HG02981 (cell line): ENCODE results near the gene XKR7.
"Not testable (repeated sequence)": the region's sequence is repeated elsewhere in the genome, so short reads cannot be mapped to it uniquely, and the experiment has no call there.

Experiments
- ATAC-seq: cut with Tn5 transposase; IDR thresholded peaks from one replicate; pipeline ENCODE4 v1.9.1; 2021; ENCODE audit warnings: mild to moderate bottlenecking, moderate library complexity; ENCODE audit not compliant: unreplicated experiment

The XKR7 gene, protein sequence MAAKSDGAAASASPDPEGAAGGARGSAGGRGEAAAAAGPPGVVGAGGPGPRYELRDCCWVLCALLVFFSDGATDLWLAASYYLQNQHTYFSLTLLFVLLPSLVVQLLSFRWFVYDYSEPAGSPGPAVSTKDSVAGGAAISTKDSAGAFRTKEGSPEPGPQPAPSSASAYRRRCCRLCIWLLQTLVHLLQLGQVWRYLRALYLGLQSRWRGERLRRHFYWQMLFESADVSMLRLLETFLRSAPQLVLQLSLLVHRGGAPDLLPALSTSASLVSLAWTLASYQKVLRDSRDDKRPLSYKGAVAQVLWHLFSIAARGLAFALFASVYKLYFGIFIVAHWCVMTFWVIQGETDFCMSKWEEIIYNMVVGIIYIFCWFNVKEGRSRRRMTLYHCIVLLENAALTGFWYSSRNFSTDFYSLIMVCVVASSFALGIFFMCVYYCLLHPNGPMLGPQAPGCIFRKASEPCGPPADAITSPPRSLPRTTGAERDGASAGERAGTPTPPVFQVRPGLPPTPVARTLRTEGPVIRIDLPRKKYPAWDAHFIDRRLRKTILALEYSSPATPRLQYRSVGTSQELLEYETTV

DNA sequence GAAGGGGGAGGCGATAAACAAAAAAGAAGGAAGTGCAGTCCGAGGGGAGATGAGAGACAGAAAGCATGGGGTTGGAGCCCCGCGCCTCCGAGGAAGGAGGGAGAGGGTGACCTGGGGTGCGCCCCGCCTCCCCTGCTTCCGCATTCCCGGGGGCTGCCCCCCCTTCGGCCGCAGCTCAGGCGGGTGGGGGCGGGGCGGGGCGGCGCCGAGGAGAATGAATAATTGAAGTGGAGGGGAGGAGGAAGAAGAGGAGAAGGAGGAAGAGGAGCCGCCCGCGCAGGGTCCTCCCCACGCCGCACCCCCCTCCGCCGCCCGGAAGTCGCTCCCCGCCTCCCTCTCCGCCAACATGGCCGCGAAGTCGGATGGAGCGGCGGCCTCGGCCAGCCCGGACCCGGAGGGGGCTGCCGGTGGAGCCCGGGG is at the start of gene XKR7:
XKR7 (plus strand) TSS at position 322 of the 420 bp plus-strand sequence; CDS start at position 347, 25 bp downstream.
- no peak for ATAC-seq

DNA sequence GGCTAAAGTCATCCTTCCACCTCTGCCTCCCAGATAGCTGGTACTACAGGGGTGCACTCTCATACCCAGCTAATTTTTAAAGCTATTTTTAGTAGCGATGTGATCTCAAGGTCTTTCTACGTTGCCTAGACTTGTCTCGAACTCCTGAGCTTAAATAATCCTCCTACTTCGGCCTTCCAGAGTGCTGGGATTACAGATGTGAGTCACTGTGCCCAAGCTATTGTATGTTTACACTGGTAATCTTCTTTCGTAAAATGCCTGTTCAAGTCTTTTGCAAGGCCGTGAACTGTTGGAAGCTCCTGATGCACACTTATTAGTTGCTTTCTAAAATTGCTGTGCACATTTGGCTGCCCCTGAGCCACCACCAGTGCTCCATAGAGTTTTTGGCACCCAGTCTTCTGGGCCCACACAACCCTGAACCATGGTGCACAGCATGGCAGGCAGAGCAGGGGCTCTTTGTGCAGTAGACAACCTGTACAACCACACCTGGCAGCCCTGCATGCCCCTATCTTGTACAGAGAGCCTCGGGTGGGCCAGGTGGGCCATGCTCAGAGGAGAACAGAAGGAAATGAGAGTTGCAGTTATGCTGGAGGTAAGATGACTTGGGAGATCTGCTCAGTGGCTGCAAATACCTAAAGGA is 49.4 kb upstream of the XKR7 start:
- no peak for ATAC-seq

DNA sequence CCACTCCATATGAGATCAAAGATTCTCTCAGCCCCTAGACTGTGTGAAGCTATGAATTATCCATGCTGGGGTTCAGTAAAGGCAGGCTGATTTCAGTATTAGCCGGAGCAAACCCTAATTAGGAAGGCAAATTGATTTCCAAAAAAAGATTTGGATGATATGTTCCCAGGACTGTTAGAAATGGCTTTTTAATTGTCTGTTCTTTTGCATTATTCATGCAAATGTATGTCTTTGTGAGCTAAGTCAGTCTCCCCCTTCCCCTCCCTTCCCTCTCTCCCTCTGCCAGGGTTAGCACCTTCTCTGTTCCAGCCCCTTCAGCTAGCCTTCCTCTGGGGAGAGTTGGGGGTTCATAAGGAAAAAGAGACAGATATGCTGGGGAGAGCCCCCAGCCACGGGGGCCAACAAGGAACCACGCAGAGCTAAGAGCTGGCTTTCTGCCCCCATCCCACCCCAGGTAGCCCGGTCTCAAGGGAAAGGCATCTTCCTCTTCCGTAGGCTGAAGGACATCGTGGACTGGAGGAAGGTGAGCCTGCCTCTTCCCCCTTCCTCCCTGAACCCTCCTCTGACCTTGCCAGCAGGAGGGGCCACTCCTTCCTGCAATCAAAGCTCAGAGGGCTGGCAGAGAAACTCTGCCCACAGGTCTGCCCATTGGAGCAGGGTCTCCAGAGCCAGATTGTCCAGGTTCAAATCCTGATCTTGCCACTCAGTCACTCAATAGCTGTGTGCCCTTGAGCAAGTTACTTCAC is 48.4 kb upstream of the XKR7 start:
- ATAC-seq = no peak

DNA sequence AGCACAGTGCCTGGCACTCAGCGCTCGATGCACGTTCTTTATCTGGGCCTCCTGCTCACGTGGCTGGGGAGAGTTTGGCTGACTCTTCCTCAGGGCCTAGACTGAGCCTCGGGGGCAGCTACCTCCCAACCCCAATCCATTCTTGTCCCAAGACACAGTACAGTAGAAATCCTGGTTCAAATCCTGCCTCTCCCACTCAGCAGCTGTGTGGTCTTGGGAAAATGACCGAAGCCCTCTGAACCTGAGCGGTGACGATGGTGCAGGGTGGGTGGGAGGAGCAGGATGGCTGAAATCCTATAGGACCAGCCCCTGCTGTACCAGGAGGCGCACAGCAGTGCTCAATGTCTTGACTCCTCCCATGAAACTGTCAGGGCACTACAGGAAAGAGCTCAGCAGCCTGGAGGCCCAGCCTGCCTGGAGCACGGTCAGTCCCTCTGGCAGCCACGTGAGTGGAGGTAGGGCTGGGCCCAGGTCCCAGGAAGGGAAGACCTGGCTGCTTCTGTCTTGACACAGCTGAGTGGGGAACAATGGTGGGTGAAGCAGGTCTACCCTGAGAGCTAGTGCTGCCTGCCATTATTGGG is 47.6 kb upstream of the XKR7 start:
- no peak for ATAC-seq

DNA sequence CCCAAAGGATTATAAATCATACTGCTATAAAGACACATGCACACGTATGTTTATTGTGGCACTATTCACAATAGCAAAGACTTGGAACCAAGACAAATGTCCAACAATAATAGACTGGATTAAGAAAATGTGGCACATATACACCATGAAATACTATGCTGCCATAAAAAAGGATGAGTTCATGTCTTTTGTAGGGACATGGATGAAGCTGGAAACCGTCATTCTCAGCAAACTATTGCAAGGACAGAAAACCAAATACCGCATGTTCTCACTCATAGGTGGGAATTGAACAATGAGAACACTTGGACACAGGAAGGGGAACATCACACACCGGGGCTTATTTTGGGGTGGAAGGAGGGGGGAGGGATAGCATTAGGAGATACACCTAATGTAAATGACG is 46.5 kb upstream of the XKR7 start:
- ATAC-seq = not testable (repeated sequence)

DNA sequence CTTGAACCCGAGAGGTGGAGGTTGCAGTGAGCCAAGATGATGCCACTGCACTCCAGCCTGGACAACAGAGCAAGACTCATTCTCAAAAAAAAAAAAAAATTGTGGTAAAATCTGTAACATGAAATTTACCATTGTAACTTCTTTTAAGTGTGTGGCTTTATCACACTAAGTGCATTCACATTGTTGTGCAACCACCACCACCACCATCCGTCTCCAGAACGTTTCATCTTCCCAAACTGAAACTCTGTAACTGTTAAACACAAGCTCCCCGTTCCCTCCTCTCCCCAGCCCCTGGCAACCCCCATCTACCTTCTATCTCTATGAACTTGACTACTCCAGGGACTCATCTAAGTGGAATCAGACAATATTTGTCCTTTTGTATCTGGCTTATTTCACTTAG is 45.8 kb upstream of the XKR7 start:
- ATAC-seq = no peak

DNA sequence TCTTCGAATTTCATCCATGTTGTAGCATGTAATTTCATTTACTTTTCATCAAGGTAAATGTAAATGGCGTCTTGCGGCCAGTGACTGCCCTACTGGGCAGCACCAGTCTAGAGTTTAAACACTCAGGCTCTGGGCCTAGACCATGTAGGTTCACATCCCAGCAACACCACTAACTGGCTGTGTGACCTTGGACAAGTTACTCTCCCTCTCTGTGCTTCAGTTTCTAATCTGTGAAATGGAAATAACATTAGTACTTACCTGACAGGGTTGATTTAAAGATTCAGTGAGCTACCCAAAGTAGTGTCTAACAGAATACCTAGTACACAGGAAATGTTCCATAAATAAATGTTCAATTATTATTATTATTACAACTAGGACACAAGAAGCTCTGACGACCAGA is 45.4 kb upstream of the XKR7 start:
- no peak for ATAC-seq

DNA sequence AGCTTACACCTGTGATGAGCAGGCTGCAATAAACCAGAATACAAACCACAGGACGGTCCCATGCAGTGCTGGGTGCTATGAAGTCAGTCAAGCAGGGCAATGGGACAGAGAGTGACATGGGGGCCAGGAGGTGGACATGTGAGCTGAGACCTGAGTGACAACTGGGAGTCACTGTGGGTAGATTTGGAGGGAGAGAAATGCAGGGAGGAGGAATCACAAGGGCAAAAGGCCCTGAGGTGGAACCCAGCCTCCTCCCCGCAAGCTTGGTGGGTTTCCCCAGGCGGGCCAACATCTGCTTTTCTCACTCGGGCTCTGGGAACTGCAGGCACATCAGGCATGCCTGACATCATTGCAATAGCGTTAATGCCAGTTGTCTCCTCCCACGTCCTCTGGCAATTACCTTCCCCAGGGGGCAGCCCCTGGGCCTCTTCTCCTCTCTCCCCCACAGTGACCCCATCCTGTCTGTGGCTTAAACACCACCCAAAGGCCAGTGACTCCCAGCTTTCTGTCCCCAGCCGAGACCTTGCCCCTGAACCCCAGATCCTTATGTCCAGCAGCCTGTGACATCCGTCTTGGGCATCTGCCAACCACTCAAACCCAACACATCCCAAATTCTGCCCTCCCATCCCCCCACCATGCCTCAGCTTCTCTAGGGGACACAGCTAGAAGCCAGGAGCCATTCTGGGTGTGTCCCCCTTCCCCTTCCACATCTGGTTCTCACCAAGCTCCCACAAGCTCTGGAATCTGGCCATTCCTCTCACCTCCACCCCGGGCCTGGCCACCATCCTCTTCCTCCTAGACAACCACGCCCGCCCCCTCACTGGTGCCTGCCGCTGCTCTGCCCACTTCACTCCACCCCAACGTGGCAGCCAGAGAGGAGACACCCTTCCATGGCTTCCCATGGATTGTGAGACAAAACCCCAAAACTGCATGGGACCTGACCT is 44.3 kb upstream of the XKR7 start:
- peak; percentile 68 for ATAC-seq

DNA sequence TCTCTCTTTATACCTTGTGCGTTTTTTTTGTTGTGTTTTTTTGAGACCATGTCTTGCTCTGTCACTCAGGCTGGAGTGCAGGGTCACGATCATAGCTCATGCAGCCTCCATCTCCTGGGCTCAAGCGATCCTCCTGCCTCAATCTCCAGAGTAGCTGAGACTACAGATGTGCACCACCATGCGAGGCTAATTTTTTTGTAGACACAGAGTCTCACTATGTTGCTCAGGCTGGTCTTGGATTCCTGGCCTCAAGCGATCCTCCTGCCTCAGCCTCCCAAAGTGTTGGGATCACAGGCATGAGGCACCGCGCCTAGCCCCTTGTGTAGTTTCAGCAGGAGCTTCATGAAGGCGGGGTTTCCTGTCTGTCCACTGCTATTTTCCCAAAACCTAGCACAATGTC is 43.4 kb upstream of the XKR7 start:
- ATAC-seq = no peak

DNA sequence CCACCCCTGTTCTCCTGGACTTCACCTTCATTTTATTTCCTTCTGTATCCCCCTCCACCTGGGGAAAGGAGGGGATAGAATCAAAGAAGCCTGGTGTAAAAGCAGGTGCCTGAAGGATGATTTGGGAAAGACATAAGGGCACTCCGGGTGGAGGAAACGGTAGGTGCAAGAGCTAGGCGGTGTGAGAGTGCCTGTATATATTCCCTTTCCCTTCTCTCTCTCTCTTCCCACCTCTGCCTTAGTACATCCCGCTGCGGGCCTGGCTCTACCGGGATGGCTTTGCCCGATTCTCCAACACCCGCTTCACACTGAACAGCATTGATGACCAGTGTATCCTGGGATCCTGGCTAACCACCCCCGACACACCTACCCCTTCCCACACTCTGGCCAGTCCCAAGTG is 42.3 kb upstream of the XKR7 start:
- no peak for ATAC-seq

DNA sequence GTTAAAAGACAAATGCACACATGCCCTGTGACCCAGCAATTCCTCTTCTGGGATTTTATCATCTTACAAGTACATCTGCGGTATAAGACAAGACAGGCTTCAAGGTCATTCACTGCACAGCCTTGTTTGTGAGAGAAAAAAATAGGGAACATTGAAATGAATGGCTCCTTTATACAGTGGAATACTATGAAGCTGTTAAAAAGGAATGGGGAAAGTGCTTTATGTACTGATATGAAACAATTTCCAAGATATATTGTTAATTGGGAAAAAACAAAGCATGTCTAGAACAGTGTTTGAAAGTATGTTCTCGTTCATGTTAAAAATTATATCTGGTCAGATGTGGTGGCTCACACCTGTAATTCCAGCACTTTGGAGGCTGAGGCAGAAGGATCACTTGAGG is 41.5 kb upstream of the XKR7 start:
- ATAC-seq = no peak

DNA sequence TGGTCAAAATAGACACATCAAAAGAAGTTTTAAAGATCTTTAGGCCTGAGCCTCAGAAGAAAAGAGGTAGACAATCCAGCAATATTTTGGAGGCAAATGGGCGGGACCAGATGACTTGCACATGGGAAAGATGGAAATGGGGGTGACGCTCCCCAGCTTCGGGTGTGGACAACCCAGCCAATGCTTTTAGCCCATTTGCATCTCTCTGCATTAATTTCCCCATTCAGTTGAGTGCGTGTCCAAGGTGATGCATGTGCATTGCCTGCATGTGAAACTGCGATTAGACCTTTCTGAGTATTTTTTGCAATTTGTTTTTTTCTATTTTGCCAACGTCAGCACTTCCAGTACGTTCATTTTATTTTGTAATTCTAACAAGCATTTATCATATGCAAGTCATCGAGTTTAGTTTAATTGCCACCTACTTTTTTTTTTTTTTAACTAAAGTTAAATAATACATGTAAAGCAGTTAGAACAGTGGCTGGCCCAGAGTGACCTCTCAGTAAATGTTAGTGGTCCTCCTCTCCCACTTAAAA is 40.3 kb upstream of the XKR7 start:
- ATAC-seq = no peak

DNA sequence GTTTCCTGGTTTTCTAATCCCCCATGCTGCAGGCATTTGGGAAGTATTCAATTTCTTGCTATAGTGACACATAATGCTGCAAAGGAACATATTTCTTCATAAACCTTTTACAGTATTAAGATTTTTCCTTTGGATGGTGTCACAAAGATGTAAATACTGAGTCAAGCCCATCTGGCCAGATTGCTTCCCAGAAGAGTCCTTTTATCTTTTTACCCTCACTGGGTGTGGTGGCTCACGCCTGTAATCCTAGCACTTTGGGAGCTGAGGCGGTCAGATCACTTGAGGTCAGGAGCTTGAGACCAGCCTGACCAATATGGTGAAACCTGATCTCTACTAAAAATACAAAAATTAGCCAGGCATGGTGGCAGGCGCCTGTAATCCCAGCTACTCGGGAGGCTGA is 38.3 kb upstream of the XKR7 start:
- ATAC-seq = not testable (repeated sequence)

DNA sequence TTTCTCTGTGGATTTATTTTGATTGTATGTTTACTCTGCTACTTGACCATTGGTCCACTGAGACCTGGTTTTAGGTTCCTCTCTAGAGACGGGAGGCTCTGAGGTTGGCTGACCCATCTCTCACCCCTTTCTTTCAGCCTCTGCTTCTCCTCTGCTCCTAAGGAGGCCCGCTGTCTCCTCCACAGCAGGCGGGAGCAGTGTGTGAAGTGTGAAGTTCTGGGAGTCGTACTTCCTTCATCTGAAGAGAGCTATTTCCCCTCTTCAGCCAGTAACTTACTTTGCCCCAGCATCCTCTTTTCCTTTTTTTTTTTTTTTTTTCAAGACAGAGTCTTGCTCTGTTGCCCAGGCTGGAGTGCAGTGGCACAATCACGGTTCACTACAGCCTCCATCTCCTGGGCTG is 37.2 kb upstream of the XKR7 start:
- ATAC-seq = no peak

DNA sequence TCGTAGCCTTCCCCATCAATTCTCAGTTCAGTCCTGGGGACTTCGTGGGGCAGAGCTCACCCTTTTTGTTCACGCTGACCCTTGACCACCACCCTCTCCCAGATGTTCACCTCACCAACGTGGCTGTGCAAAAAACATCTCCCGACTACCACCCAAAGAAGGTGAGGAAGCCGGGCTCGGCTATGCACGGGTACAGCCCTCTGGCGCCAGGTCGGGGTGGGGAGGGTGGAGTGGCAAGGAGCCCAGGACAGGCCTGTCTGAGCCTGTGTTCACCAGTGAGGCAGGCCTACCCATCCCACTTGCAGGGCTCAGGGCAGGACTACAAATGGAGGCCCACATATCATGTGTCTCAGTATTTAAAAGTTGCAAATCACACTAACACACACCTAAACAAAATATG is 34.3 kb upstream of the XKR7 start:
- ATAC-seq = no peak

DNA sequence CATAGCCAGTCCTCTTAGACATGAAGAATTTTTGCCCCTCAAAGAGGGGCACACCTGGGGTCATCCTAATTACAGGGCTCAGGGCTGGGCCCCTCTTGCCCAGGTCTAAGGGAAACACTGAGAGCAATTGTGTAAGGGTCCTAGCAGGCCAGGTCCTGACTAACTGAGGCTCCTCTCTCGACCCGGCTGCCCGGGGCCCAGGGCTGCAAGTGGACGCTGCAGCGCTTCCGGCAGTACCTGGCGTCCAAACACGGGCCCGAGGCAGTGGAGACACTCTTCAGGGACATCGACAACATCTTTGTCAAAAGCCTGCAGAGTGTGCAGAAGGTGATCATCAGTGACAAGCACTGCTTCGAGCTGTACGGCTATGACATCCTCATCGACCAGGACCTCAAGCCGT is 33.5 kb upstream of the XKR7 start:
- no peak for ATAC-seq

DNA sequence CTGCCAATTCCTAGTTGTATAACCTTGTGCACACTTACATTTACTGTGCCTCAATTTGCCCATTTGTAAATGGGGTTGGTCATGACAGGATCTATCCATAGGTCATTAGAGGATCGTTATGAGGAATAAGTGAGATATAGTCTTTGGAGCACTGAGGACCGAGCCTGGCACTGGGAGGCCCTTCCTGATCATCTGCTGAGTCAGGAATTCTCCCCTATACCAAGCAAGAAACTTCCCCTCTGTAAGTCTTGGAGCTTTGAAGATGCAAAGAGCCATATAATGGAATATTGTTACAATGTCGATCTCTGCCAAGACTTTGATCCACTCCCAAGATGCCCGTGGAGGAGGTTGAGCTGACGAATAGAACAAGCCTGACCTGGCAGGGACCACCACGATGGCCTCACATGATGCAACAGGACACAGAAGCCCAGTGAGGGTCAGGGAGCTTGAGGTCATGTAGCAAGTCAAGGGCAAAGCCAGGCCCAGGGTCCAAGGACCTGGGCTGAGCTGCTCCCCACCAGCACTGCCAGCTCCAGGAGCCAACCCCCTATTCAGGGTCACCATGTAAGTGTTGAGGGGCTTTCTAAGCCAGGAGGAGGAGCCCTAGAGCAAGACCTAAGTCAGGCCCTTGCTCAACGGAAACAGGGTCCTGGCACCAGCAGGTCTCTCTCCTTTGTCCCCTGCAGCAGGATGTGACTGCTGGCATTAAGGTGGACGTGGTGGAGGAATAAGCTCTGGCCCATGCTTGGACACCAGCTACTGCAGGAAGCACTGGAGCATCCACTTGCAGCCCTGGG is 32.8 kb upstream of the XKR7 start:
- ATAC-seq = no peak

DNA sequence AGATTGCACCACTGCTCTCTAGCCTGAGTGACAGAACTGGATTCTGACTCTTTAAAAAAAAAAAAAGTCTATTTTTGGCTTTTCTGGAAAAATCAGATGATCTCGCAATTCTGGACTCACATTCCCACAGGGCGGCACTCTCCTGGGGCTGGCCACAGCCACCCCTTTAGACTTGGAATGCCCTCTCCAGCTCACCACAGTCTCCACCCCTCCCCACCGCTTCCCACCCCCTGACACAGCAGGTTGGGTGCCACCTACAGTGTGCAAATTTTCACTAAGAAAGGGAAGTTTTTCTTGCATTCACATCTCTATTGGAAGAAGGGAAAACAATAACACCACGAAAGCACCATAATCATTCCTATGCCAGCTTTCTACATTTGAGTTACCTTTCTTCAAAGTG is 31.5 kb upstream of the XKR7 start:
- no peak for ATAC-seq

DNA sequence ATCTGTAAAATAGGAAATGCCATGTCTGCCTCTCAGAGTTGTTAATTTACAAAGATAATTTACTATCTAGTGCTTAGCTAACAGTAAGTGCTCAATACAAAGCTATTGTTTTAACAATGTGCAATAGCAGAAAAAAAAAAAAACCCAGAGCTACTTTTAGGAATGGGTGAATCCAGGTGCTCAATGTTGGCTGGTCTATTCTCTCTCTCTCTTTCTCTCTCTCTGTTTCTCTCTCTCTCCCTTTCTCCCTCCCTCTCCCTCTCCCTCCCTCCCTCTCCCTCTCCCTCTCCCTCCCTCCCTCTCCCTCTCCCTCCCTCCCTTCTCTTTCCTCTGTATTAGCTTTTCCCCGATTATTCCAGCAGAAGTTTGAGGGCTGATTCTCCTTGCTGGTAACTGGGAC is 30.1 kb upstream of the XKR7 start:
- no peak for ATAC-seq
